BLaER1 treated with 17β-estradiol and CSF1 and Interleukin-3, amounts not matched to agents 10 nM and 100 nM (cell line): ENCODE data around the gene RAD9A.
A peak's percentile ranks its signal among the peaks of the same experiment; 100 is the strongest.

ENCODE experiments used
- H3K27ac ChIP-seq, 11 experiments: shearing (Covaris generic); formaldehyde crosslinking; 2 replicates each; pipeline ENCODE4 v1.8.1; 2022
- H3K27me3 ChIP-seq, 11 experiments: shearing (Covaris generic); formaldehyde crosslinking; 2 replicates each; pipeline ENCODE4 v1.8.1; 2022
- H3K36me3 ChIP-seq, 11 experiments: shearing (Covaris generic); formaldehyde crosslinking; 2 replicates each; pipeline ENCODE4 v1.8.1; 2022
- H3K4me1 ChIP-seq, 10 experiments: shearing (Covaris generic); formaldehyde crosslinking; 2 replicates each; pipeline ENCODE4 v1.8.1; 2022
- H3K4me2 ChIP-seq, 11 experiments: shearing (Covaris generic); formaldehyde crosslinking; 2 replicates each; pipeline ENCODE4 v1.8.1; 2022
- H3K4me3 ChIP-seq, 10 experiments: shearing (Covaris generic); formaldehyde crosslinking; 2 replicates each; pipeline ENCODE4 v1.8.1; 2022
- H3K9ac ChIP-seq, 11 experiments: shearing (Covaris generic); formaldehyde crosslinking; 2 replicates each; pipeline ENCODE4 v1.8.1; 2022
- H3K9me3 ChIP-seq, 11 experiments: shearing (Covaris generic); formaldehyde crosslinking; replicated peaks in 1 of 11; 2 replicates each; pipeline ENCODE4 v1.8.1; 2022
- H4K20me1 ChIP-seq, 11 experiments: shearing (Covaris generic); formaldehyde crosslinking; 2 replicates each; pipeline ENCODE4 v1.8.1; 2022
- Cebpa-rat ChIP-seq, 11 experiments: shearing (Covaris generic); IDR thresholded peaks; 2 replicates each; pipeline ENCODE4 v1.8.1; 2022

RAD9A gene

DNA sequence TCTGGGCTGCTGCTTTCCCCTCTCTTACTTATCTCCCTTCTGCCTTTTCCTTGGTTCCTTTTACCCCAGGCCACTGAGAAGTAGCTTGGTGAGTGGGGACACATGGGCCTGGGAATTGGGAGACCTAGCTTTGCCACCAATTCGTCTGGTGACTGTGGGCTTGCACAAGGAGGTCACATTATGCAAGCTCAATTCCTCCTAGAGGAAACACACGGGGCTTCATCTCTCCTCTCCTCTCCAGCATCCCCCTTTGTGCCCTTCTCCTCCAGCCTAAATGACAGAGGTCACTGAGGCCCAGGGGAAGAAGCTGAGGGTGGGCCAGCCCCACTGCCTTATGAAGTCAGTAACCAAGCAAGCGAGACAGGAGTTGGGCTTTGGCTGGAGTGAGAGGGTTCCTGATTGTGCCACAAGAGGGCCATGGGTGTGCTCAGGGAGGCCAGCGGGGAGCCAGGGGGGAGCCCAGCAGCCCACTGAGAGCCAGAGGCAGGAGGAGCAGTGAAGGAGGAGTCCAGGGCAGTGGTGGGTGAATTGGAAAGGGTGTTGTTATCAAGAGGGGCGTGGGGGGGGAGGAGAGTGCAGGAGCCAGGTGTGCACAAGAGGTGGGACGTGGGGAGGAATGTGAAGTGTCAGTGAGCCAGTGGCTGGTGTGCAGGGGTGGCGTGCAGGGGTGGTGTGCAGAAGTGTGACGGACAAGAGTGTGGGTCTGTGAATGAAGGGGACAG is 20.4 kb upstream of the RAD9A start:
- Histone ChIP-seq H3K4me2 (peak overlapping the region; percentile 91 to 100 (median 98)), H3K9ac (peak overlapping the region in 5 of 11 experiments; percentile 54 to 87 (median 81); a peak in 7 of 22 replicates), H3K9me3 (no peaks in the 10 kb centered on the region), H3K4me1 (peaks cover 71 to 93% (median 85%) of the 10 kb centered on the region in 10 experiments), H3K27ac (peak overlapping the region in 1 of 11 experiments; percentile 61; a peak in 4 of 22 replicates), H3K36me3 (no peaks in the 10 kb centered on the region), H3K4me3 (peak overlapping the region in 7 of 10 experiments; percentile 59 to 85 (median 73); a peak in 9 of 20 replicates), H4K20me1 (peaks cover 0 to 54% (median 14%) of the 10 kb centered on the region in 11 experiments; a peak in 11 of 22 replicates), H3K27me3 (peaks cover 13 to 71% (median 54%) of the 10 kb centered on the region in 11 experiments)
- no peak for TF ChIP-seq Cebpa-rat (IDR thresholded peaks at IDR 0.05)

DNA sequence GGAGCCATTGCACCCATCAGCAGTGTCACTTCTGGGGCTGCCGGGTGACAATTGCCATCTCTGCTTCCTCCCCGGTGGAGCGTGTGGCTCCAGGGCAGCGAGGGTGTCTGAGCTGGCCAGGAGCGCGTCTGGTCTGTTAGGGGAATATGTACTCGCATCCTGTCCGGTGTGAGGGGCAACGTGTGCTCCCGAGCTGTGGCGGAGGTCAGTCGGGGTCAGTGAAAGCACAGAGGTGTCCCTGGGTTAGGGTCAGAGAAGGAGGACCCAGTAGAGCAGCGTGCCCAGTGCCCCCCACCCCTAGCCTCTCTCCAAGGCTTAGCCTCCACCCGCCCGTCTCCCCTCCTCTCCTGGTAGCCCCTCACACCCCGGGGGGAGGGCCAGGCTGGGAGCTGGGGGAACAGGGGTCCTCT is 19.9 kb upstream of the RAD9A start:
- peak overlapping the region; percentile 38 to 87 (median 61); a peak in 16 of 22 replicates for H3K9ac ChIP-seq
- no peaks in the 10 kb centered on the region for H3K9me3 ChIP-seq
- H3K36me3 ChIP-seq = no peaks in the 10 kb centered on the region
- peak overlapping the region in 5 of 11 experiments; percentile 9 to 61 (median 36); a peak in 8 of 22 replicates for H3K27ac ChIP-seq
- H3K4me3 ChIP-seq = peak overlapping the region; percentile 59 to 85 (median 70); a peak in 18 of 20 replicates
- H4K20me1 ChIP-seq = peaks cover 0 to 49% (median 14%) of the 10 kb centered on the region in 11 experiments; a peak in 11 of 22 replicates
- H3K27me3 ChIP-seq = peaks cover 18 to 73% (median 59%) of the 10 kb centered on the region in 11 experiments
- peak overlapping the region; percentile 91 to 100 (median 98) for H3K4me2 ChIP-seq
- TF ChIP-seq Cebpa-rat (IDR thresholded peaks at IDR 0.05) = no peak
- peaks cover 65 to 87% (median 80%) of the 10 kb centered on the region in 10 experiments for H3K4me1 ChIP-seq

GRCh38 chr11:67372321-67372992 is 19.3 kb upstream of the RAD9A start:
- Histone ChIP-seq H3K4me3 (peak overlapping the region; percentile 59 to 85 (median 70)), H3K4me2 (peak overlapping the region; percentile 91 to 100 (median 98)), H3K9ac (peak overlapping the region; percentile 67 to 88 (median 81)), H3K4me1 (peaks cover 60 to 85% (median 77%) of the 10 kb centered on the region in 10 experiments), H3K36me3 (no peaks in the 10 kb centered on the region), H3K27ac (peak overlapping the region in 10 of 11 experiments; percentile 56 to 89 (median 72); a peak in 20 of 22 replicates), H3K9me3 (no peaks in the 10 kb centered on the region), H4K20me1 (peaks cover 0 to 45% (median 14%) of the 10 kb centered on the region in 11 experiments; a peak in 11 of 22 replicates), H3K27me3 (peaks cover 16 to 79% (median 65%) of the 10 kb centered on the region in 11 experiments)
- TF ChIP-seq Cebpa-rat (IDR thresholded peaks at IDR 0.05) = no peak

GRCh38 chr11:67372993-67373647 is 18.7 kb upstream of the RAD9A start, which contains the start of gene CLCF1:
Gene CLCF1 (minus strand): TSS chr11:67373598. CDS start chr11:67373539, 59 bp downstream.
- Histone ChIP-seq H3K27ac (peak within 1 kb of the TSS; percentile 52 to 89 (median 71)), H4K20me1 (peaks cover 0 to 45% (median 14%) of the 10 kb centered on the region in 11 experiments; a peak in 11 of 22 replicates), H3K4me3 (peak within 1 kb of the TSS; percentile 59 to 85 (median 70)), H3K9me3 (no peaks in the 10 kb centered on the region), H3K4me2 (peak within 1 kb of the TSS; percentile 91 to 100 (median 98)), H3K36me3 (no peaks in the 10 kb centered on the region), H3K9ac (peak within 1 kb of the TSS; percentile 67 to 88 (median 81)), H3K4me1 (peaks cover 53 to 85% (median 76%) of the 10 kb centered on the region in 10 experiments), H3K27me3 (peaks cover 15 to 81% (median 69%) of the 10 kb centered on the region in 11 experiments)
- no peak for TF ChIP-seq Cebpa-rat (IDR thresholded peaks at IDR 0.05)

DNA sequence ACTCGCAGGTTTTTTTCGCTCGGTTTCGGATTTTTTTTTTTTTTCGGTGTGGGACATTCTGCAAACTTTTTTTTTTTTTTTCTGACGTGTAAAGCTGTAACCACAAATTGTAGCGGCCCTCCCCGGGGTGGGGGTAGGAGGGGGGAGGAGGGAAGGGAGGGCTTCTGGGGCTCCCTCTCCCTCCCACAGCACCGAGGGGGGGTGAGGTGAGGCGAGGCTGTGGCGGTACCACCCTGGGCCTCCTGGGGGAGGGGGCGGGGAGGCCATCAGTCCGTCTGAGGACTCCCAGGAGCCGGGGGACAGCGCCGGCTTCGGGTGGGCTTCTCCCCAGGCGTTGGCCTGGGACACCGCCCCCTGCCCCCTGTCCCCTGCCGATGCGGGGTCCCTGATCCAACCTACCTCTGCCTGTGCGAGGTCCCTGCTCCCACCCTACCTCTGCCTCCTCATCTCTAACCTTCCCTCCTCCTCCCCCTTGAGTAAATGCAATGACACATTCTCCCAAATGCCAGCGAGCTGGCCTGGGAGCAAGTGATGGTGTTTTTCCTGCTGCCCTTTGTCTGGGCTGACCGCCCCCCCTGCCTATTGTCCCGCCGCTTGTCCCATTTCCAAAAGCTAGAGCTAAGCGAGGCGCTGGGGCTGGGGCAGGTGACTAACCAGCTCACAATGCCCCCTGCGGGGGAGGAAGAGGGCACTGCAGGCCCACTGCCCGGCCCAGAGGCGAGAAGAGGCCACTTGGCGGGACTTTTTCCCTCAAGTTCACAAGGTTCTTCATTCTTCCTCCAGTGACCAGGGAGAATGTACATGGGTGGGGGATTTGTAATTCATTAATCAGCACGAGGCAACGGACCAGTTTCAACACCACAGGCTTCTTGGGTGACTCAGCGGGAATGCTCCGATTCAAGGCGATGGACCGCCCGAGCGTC is 17.9 kb upstream of the RAD9A start:
- Histone ChIP-seq H3K9me3 (no peaks in the 10 kb centered on the region), H3K27ac (peak overlapping the region; percentile 52 to 89 (median 71); a peak in 21 of 22 replicates), H4K20me1 (peaks cover 0 to 45% (median 14%) of the 10 kb centered on the region in 11 experiments; a peak in 11 of 22 replicates), H3K36me3 (no peaks in the 10 kb centered on the region), H3K4me1 (peaks cover 49 to 85% (median 75%) of the 10 kb centered on the region in 10 experiments), H3K4me2 (peak overlapping the region; percentile 91 to 100 (median 98)), H3K9ac (peak overlapping the region; percentile 67 to 88 (median 81)), H3K4me3 (peak overlapping the region; percentile 59 to 85 (median 70)), H3K27me3 (peaks cover 15 to 73% (median 63%) of the 10 kb centered on the region in 11 experiments)
- no peak for TF ChIP-seq Cebpa-rat (IDR thresholded peaks at IDR 0.05)

GRCh38 chr11:67374571-67375281 is 17.1 kb upstream of the RAD9A start:
- Histone ChIP-seq H4K20me1 (peaks cover 0 to 38% (median 14%) of the 10 kb centered on the region in 11 experiments; a peak in 11 of 22 replicates), H3K4me2 (peak overlapping the region; percentile 91 to 100 (median 98)), H3K27ac (peak overlapping the region in 9 of 11 experiments; percentile 41 to 89 (median 69); a peak in 17 of 22 replicates), H3K27me3 (peaks cover 11 to 70% (median 63%) of the 10 kb centered on the region in 11 experiments), H3K9me3 (no peaks in the 10 kb centered on the region), H3K36me3 (no peaks in the 10 kb centered on the region), H3K9ac (peak overlapping the region in 10 of 11 experiments; percentile 19 to 87 (median 80); a peak in 17 of 22 replicates), H3K4me3 (peak overlapping the region in 8 of 10 experiments; percentile 17 to 85 (median 72); a peak in 12 of 20 replicates), H3K4me1 (peaks cover 49 to 85% (median 74%) of the 10 kb centered on the region in 10 experiments)
- TF ChIP-seq Cebpa-rat (IDR thresholded peaks at IDR 0.05) = no peak; a peak in 1 of 22 replicates
